Fibroblast of upper back skin (primary cell): ENCODE measurements around the gene SFXN5.

Experiments
- DNase-seq: peaks from one replicate; pipeline ENCODE4 v3.0.0-alpha.2; 2013

SFXN5 gene

GRCh38 chr2:72969706-72970105, 101.8 kb downstream of the SFXN5 start:
- no peak for DNase-seq

DNA sequence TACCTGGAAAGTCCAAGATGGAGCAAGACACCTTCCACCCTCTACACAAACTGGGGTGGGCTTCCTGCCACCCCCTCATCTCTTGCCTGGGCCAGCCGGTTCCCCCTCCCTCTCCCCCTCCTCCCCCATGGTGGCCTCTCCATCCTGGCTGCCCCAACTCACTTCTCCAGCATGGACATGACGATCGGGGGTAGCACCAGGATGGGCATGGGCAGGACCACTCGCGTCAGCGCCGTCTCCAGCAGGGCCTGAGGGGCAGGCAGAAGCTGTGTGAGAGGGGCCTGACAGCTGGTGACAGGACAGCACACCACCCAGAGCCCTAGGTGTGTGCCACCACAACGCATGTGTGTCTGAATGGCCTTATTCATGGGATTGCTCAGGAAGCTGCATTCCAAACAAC, 103.2 kb downstream of the SFXN5 start:
- DNase-seq = no peak

GRCh38 chr2:72965770-72966450, 105.6 kb downstream of the SFXN5 start:
- DNase-seq = no peak

- DNase-seq = no peak
Measured at GRCh38 chr2:72965016-72965415, 106.5 kb downstream of the SFXN5 start.

- no peak for DNase-seq
Measured at GRCh38 chr2:72964146-72964525, 107.4 kb downstream of the SFXN5 start.

DNA sequence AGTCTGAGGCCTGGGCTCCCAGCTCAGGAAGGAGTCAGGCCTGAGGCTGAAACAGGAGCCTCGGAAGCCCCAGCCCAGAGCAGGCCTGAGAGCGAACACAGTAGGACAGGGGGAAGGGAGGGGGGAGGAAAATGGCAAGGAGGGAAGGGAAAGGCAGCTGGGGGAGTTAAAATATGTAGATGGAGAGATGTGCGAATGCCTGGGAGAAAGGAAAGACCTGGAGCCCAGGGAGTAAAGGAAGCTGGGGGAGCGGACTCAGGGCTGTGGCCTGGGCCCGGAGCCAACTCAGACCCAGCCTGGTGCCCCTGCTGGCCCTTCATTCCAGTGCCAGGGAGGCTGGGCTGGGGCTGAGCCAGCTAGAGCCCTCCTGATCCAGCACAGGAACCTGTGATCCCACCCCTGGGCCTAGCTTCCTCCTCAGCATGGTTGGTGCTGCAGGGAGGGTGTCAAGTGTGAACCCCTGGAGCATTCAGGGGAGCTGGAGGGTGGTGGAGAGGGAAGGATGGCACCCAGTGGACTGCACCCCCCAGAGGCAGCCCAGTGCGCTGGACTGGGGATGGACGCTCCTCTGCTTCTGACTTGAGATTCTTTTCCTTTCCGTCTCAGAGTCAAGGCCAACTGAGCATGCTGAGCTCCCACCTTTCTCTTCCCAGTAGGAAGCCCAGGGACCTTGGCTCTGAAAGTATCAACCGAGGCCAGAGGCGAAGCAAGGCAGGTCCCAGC, 107.9 kb downstream of the SFXN5 start:
- DNase-seq = no peak

GRCh38 chr2:72962911-72963310, 108.6 kb downstream of the SFXN5 start:
- DNase-seq = no peak

DNA sequence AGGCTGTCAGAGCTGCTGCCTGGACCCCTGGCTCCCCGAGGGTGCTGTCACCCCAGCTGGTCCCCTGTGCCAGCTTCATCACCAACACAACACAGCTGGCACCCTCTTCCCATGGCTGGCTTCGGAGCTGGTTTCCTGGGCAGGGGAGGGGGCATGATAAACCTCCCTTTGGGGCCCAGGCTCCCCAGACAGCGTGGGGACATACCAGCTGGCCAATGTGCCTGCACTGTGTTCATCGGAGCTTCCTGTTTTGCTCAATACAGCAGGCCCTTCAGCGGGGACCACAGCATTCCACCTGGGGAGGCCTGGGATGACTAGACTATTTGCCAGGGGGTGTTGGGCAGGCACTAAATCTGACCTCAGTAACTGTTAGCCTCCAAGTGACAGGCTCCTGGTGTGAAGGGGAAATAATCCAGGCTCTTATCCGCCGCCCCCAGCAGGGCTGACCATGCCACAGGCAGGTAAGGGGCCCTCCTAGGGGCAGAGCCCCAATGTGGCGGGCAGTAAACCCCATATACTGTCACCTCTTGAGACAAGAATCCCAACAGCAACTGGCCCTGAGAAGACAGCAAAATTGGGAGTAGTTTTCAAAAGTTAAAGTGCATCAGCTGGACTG, 109.6 kb downstream of the SFXN5 start:
- no peak for DNase-seq

GRCh38 chr2:72961036-72961720, 110.3 kb downstream of the SFXN5 start:
- DNase-seq = no peak

GRCh38 chr2:72959995-72960981, 111.2 kb downstream of the SFXN5 start:
- DNase-seq = no peak

DNA sequence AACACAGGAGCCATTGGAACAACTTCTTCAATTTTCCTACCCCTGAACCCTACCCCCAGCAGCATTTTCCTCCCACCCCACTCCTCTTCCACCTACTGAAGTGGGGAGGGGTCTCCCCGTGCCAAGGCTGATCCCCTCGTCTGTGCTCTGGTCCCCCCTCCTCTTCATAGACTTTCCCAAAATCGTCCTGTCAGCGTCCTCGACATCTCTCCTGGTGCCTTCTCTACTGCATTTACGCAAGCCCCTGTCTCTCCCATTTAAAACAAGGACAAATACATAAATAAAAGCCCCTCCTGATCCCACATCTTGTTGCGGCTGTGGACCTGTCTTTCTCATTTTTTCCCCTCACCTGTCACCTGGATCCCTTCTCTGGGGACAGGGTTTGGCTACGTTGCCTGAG, 112.0 kb downstream of the SFXN5 start:
- no peak for DNase-seq

DNA sequence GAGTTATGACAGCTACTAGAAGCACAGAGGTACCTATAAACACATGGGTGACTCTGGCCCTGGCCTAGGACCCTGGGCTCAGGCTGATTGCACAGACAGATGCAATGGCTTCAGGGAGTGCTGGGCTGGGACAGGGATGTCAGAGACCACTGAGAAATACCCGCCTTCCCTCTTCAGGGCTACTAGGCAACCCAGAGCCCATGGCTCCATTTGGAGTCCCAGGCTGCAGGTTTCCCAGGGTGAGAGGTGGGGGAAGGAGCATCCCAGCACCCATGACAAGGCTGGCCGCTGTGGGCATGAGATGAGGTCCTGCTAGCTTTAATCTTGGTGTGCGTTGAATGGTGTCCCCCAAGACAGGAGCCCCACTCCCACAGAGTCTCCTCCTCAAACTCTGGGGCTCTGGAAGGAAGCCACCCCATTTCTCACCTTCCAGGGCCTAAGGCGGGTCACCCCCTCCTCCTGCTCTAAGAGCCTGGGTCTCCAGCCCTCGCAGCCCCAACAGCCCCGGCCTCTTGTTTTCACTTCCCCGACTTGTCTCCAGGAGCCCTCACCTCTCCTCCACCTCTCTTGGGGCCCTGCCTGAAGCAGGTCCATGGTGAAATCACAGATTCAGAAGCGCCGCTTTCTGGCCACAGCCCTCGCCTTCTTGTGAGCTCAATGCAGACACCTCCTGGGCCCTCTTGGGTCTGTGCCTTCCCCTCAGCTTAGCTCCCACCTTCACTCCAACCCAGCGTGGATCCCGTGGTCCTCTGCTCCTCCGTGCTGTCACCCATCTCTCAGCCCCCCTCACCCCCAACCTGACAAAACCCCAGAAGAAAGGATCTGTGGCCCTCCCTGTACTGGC, 112.7 kb downstream of the SFXN5 start:
- no peak for DNase-seq

GRCh38 chr2:72956936-72957335, 114.6 kb downstream of the SFXN5 start:
- no peak for DNase-seq

GRCh38 chr2:72956050-72956395, 115.5 kb downstream of the SFXN5 start:
- DNase-seq = no peak

DNA sequence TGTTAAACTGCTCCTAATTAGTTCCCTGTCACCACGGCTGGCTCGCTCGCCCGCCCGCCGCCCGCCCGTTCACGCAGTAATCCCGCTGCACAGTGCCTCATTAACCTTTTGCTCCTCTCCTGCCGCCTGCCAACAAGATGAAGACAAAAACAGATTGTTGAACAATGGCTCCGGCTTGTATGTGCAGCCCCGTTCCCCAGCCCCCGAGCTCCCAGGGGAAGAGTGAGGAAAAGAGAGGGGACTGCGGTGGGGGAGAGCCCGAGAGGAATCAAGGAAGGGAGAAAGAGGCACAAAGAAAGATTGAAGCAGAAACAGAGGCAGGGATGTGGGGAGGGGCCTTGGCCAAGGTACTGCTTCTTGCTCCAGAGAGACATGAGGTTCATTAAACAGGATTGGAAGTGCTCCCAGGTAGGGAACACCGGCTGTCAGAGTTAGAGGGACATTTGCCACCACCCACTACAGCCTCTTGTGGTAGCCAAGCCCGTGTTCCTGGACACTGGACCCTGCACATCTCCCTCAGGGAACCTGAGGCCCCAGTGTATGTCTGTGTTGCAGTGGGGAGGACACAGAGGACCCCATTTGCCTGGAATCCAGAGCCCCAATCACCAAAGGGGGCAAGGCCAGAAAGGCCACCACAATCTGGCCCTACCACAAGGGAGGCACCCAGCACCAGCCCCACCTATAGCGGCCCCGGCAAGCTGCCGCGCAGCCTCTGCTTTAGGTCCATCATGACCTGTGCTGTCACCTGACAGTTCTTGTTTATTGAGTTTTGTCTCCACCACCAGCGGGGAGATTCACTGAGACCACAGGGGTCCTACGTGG, 116.1 kb downstream of the SFXN5 start:
- DNase-seq = no peak

DNA sequence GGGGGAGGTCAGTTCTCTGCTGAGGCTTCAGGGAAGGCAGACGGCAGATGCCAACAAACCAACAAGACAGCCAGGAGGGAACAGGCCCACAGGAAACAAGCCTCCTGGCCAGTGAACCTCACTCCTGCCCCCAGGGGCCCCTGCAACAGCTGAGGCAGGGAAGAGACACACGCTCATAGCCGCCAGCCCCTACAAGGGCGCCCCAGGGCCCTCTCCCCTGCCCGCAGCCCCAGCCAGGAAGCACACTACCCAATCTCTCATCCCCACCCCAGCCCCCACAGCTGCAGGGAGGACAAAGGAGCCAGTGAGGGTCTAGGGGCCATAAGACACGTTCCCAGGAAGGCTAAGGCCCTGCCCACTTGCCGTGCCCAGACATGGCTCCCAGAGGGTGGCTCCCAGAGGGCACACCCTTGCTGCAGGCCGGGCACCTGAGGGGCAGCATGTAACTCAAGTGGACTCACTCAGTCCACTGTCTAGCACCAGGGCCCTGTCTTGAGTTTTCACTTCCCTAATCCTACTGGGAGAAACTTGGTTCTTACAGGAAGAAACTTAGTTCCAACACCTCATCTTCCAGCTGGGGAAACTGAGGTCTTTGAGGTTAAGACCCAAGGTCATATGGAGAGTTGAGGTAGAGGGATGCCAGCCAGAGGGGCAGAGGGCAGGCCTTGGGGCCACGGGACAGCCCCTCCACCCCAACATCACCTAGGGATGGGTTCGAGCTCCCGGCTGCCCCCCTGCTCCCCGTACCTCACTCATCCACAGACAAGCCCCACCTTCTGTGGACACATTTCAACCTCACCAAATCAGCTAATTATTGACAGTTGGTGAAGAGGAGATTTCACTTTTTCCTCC, 116.9 kb downstream of the SFXN5 start:
- no peak for DNase-seq

DNA sequence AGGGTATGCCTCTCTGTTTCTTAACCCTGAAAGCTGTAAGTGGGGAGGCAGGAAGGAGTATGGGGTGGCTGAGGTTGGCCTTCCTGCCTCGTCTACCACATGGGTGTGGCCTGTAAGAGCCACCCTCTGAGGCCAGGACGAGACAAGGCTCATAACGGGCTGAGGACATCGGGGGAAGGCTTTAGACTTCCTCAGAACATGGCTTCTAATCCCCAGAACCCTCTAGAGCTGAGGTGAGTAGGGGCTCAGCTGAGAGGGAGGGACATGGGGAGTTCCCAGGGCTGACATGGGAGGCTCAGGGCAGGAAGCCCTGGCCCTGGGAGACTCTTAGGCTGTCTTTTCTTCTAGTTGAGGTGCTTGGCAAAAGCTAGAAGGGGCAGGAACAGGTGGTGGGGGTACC, 117.5 kb downstream of the SFXN5 start:
- DNase-seq = no peak

GRCh38 chr2:72953528-72953927, 118.0 kb downstream of the SFXN5 start:
- no peak for DNase-seq

GRCh38 chr2:72952961-72953360, 118.6 kb downstream of the SFXN5 start:
- DNase-seq = no peak
